HG02943 (cell line): ENCODE data around the gene NACAD.
"Not testable (repeated sequence)": the region's sequence is repeated elsewhere in the genome, so short reads cannot be mapped to it uniquely, and the experiment has no call there.

ENCODE experiments used
- ATAC-seq: cut with Tn5 transposase; IDR thresholded peaks from one replicate; pipeline ENCODE4 v1.9.1; 2021; ENCODE audit warnings: mild to moderate bottlenecking, low read depth, moderate library complexity; ENCODE audit not compliant: unreplicated experiment

Gene NACAD

GRCh38 chr7:45060295-45060694 lies 28.5 kb downstream of the NACAD start:
- no peak for ATAC-seq

- ATAC-seq, result no peak
These were observed 30.9 kb downstream of the NACAD start for GRCh38 chr7:45057878-45058277.

- no peak for ATAC-seq
These were observed 33.1 kb downstream of the NACAD start for GRCh38 chr7:45055594-45056219.

GRCh38 chr7:45055016-45055415 lies 33.8 kb downstream of the NACAD start:
- ATAC-seq, result no peak

- no peak for ATAC-seq
These were observed 34.3 kb downstream of the NACAD start for GRCh38 chr7:45054442-45054841.

- no peak for ATAC-seq
These were observed 34.8 kb downstream of the NACAD start for GRCh38 chr7:45053941-45054340.

- ATAC-seq, result no peak
These were observed 35.4 kb downstream of the NACAD start for GRCh38 chr7:45053401-45053800.

GRCh38 chr7:45052011-45052410 lies 36.8 kb downstream of the NACAD start:
- ATAC-seq, result no peak

GRCh38 chr7:45050198-45050597 lies 38.6 kb downstream of the NACAD start:
- no peak for ATAC-seq

GRCh38 chr7:45048748-45049147 lies 40.0 kb downstream of the NACAD start:
- no peak for ATAC-seq

- no peak for ATAC-seq
These were observed 44.4 kb downstream of the NACAD start for GRCh38 chr7:45044338-45044737.

- ATAC-seq, result no peak
These were observed 49.7 kb downstream of the NACAD start for GRCh38 chr7:45039106-45039505.

- ATAC-seq, result no peak
These were observed 50.9 kb downstream of the NACAD start for GRCh38 chr7:45037876-45038275.

GRCh38 chr7:45036796-45037195 lies 52.0 kb downstream of the NACAD start:
- ATAC-seq, result no peak

GRCh38 chr7:45036317-45036716 lies 52.5 kb downstream of the NACAD start:
- no peak for ATAC-seq

GRCh38 chr7:45035893-45036292 lies 52.9 kb downstream of the NACAD start:
- no peak for ATAC-seq

GRCh38 chr7:45035371-45035770 lies 53.4 kb downstream of the NACAD start:
- no peak for ATAC-seq

GRCh38 chr7:45034710-45035109 lies 54.1 kb downstream of the NACAD start:
- ATAC-seq, result not testable (repeated sequence)

GRCh38 chr7:45033931-45034290 lies 54.9 kb downstream of the NACAD start:
- no peak for ATAC-seq

GRCh38 chr7:45033261-45033930 lies 55.4 kb downstream of the NACAD start:
- no peak for ATAC-seq

- no peak for ATAC-seq
These were observed 56.3 kb downstream of the NACAD start for GRCh38 chr7:45032421-45032820.

- ATAC-seq, result no peak
These were observed 56.9 kb downstream of the NACAD start for GRCh38 chr7:45031829-45032228.
